ENCODE data around the gene SUV39H1.

SUV39H1 gene

GRCh38 chrX:48713847-48714246, 17.3 kb downstream of the SUV39H1 start:
- no peak for DNase-seq (ENCODE audit: low read depth in 2 of 2, low spot score in 1 of 2)

- DNase-seq (ENCODE audit: low read depth in 2 of 2, low spot score in 1 of 2), result no peak
These were observed 18.0 kb downstream of the SUV39H1 start for GRCh38 chrX:48714573-48714972.

GRCh38 chrX:48715072-48715471, 18.5 kb downstream of the SUV39H1 start:
- DNase-seq (ENCODE audit: low read depth in 2 of 2, low spot score in 1 of 2), result no peak

DNA sequence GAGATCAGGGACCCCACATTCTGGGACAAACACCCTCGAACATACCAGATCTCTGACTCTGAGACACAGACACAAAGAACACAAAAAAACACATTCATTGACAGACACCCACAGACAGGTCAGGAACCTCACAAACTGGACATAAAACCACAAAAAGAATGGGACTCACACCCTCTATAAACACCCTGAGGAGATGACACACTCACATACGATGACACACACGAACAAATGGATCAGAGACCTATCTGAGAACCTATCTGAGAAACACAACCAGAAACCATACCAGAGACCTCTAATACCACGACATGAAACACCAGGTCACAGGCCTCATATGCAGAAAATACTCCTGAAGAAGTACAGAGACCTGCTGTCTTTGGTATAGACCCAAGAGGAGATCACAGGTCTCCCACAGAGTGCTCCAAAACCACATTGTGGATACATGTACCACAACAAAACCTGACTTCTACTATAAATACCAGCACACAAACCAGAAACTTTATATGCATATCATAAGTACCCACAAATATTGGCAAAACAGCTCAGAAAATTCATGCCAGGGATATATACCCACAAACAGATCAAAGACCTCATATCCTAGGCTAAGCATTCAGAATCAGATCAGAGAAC, 19.5 kb downstream of the SUV39H1 start:
- no peak for DNase-seq (ENCODE audit: low read depth in 2 of 2, low spot score in 1 of 2)

DNA sequence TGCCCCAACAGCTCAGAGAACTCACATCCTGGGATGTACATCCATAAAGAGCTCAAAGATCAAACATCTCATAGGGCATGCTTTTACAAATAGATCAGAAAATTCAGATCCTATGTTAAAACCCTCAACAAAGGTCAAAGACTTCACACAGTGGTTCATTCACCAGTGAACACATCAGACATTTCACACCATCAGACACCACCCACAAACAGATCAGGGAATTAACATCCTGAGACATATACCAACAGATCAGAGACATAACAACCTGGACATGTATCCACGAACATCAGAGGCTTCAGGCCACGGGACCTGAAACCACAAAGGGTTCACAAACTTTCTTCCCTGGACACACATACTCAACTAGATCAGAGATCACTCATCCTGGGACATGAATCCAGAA, 23.4 kb downstream of the SUV39H1 start:
- no peak for DNase-seq (ENCODE audit: low read depth in 2 of 2, low spot score in 1 of 2)

- no peak for DNase-seq (ENCODE audit: low read depth in 2 of 2, low spot score in 1 of 2)
These were observed 24.2 kb downstream of the SUV39H1 start for GRCh38 chrX:48720577-48721250.

- no peak for DNase-seq (ENCODE audit: low read depth in 2 of 2, low spot score in 1 of 2)
These were observed 25.4 kb downstream of the SUV39H1 start for GRCh38 chrX:48721916-48722315.

GRCh38 chrX:48726596-48726995, 30.1 kb downstream of the SUV39H1 start:
- DNase-seq (ENCODE audit: low read depth in 2 of 2, low spot score in 1 of 2), result no peak

GRCh38 chrX:48728653-48729052, 32.1 kb downstream of the SUV39H1 start:
- no peak for DNase-seq (ENCODE audit: low read depth in 2 of 2, low spot score in 1 of 2)

DNA sequence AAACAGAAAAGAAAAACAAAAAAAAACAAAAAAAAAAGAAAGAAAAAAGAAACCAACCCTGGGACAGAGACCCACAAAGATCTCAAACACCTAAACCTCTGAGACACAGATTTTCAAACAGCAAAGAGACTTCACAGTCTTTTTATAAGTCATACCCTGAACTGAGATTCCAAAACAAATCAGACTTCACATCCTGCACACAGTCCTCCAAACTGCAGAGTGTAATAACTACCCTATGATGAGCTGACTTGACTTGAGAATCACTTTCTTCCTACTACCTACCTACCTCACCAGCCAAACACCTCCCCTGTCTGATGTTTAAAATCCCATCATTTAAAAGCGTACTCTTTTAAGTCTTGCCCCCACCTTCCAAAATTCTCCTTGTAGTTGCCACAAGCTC, 39.8 kb downstream of the SUV39H1 start:
- no peak for DNase-seq (ENCODE audit: low read depth in 2 of 2, low spot score in 1 of 2)

DNA sequence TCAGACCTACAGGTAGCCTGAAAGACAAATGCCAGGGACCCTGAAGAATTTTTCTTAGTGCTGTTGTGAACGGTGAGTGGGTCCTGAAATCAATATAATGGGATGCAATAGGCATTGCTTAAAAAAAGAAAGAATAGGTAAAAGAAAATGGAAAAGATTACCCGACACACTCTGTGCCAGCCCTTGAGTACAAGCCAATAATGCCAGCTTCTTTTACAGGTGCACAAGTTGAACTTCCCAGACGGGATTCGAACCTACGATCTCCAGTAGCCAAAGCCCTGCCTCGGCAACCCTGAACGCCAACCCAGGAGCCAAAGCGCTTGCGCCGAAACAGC, 40.3 kb downstream of the SUV39H1 start:
- no peak for DNase-seq (ENCODE audit: low read depth in 2 of 2, low spot score in 1 of 2)

DNA sequence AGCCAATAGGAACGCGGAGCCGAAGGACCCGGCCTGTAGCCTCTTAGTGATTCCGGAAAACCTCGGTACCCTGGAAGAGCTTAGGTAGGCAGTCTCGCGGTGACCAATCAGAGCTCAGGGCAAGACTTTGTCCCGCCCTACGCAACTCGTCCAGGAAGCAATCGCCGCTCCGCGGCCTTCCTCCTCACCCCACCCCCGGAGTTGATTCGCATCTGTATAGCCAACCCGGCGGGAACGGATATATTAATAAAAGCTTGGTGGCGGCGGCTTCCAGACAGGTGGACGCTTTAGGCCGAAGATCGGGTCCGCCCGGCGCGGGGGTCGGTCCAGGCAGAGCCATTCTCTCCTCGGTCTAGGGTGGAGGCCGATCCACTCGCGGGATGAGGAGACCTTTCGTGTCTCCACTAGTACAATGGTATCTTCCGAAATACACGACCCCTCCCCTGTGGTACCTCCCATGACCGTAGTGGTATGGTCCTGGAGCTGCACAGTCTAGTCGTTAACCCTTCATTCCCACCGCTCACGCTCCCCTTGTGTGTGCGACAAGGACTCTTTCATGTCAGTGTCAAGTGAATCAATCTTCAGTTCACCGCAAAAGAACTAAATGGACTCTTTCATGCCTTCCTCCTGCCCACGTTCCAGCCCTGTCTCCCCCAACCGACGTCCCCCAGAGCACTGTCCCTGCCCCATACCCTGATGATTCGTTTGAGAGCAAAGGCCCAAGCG, 40.8 kb downstream of the SUV39H1 start:
- peak; percentile 58 to 78 for DNase-seq (ENCODE audit: low read depth in 2 of 2, low spot score in 1 of 2)

DNA sequence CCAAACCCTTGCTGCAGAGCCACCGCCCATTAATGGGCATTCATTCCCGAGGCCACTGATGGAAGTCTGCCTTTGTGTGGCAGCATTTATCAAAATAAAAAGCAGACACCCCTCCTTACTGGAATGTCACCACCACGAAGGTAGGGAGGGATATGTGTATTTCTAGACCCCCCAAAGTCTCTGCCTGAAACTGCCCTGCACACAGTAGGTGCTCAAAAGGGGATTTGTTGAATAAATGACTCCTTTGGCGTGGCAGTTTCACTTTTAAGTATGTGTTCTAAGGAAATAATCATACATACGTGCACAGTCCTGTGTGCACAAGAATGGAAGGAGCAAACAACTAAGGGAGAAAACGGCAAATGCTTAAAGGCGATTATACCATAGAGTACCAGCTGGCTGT, 41.4 kb downstream of the SUV39H1 start:
- DNase-seq (ENCODE audit: low read depth in 2 of 2, low spot score in 1 of 2), result no peak

- DNase-seq (ENCODE audit: low read depth in 2 of 2, low spot score in 1 of 2), result no peak
These were observed 45.3 kb downstream of the SUV39H1 start for GRCh38 chrX:48741834-48742233.

DNA sequence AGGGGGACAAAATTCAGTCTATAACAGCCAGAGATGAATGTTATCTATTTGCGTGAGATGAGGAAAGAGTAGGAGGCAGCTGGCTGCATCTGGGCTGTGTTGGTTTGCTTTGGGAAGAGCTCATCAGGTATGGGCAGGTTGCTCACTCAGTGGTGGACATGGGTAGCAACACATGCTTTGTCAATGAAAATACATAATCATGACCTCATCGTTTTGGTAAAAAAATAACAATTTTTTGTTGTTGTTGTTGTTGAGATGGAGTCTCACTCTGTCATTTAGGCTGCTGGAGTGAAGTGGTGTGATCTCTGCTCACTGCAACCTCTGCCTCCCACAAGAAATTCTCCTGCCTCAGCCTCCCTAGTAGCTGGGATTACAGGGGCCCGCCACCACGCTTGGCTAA, 48.7 kb downstream of the SUV39H1 start:
- no peak for DNase-seq (ENCODE audit: low read depth in 2 of 2, low spot score in 1 of 2)

DNA sequence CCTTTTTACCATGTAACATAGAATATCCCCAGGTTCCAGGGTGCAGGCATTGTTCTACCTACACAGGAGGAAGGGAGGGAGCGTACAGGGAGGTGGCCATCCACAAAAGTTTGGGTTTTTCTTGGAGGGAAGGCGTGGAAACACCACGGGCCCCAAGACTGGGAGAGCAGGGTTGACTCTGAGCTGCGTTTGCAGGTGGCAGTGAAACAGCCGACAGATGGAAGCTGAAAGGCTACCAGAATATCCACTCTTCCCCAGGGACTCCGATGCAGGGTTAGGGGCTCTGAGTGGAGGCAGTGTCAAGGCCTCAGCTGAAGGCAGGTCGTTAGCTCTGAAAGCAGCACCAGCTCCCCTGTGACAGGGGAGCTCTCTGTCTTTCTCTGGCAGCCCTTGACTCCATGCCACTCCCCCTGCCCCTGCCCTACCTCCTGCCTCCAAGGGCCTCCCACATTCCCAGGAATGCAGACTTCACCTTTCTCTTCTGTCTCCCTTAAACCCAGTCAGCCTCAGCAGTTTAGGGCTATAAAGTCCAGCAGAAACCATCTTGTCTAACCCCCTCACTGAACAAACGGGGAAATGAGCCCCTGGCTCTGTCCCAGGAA, 51.0 kb downstream of the SUV39H1 start:
- DNase-seq (ENCODE audit: low read depth in 2 of 2, low spot score in 1 of 2), result no peak

- no peak for DNase-seq (ENCODE audit: low read depth in 2 of 2, low spot score in 1 of 2)
These were observed 52.6 kb downstream of the SUV39H1 start for GRCh38 chrX:48749182-48749581.

- DNase-seq (ENCODE audit: low read depth in 2 of 2, low spot score in 1 of 2), result no peak
These were observed 54.8 kb downstream of the SUV39H1 start for GRCh38 chrX:48751343-48751742.

DNA sequence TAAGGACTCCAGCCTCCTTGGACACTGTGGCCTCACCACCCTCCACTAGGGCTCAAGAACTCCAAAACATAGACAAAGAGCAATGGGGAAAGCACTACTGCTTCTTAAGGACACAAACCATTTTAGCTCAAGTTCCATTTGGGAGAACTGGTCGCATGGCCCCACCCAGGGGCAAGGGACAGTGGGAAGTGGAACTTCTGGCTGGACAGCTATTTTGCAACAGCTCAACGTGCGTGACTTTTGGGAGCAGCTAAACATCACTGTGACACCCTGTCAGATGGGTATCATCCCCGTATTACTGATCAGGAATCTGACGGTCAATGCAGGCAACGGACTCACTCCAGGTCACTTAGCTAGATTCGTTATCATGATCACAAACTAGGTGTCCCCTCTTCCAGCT, 56.0 kb downstream of the SUV39H1 start:
- no peak for DNase-seq (ENCODE audit: low read depth in 2 of 2, low spot score in 1 of 2)

- DNase-seq (ENCODE audit: low read depth in 2 of 2, low spot score in 1 of 2), result no peak
These were observed 57.2 kb downstream of the SUV39H1 start for GRCh38 chrX:48753708-48754228.

DNA sequence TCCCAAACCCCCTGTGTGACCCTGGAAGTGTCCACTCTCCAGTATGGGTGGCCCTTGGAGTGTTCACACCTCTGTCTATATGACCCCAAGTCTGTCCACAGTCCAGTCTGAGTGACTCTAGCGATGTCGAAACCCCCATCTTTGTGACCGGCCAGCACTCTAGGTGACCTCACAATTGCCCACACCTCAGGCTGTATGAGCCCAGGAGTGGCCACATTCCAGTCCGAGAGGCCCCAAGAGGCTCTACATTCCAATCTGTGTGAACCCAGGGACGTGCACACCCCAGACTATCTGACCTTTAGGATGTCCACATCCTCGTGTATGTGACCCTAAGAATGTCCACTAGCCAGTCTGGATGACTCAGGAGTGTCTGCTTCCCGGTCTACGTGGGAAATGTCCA, 57.7 kb downstream of the SUV39H1 start:
- DNase-seq (ENCODE audit: low read depth in 2 of 2, low spot score in 1 of 2), result no peak

Measured in stimulated activated CD8-positive, alpha-beta memory T cell treated with anti-CD3 and anti-CD28 coated beads, Interleukin-4, amount 100 ng/mL, for 4 hours (primary cell).